Endothelial cell (in vitro differentiated cells): ENCODE measurements around the gene SMPDL3B. TPM values are rescaled to one million over a fixed set of nuclear protein-coding genes. Genes with fewer than 3 reads are reported as not detected.

Source experiments
- DNase-seq: peaks from one replicate; pipeline ENCODE4 v3.0.0; 2021; ENCODE audit warnings: low spot score
- H3K27ac Mint-ChIP-seq: one replicate; pipeline ENCODE4 v1.8.0; 2021; ENCODE audit warnings: mixed read lengths, inconsistent platforms; ENCODE audit not compliant: unreplicated experiment
- H3K27me3 Mint-ChIP-seq: one replicate; pipeline ENCODE4 v1.8.0; 2021; ENCODE audit warnings: mild to moderate bottlenecking, moderate library complexity, mixed read lengths, inconsistent platforms; ENCODE audit not compliant: unreplicated experiment
- H3K36me3 Mint-ChIP-seq: one replicate; pipeline ENCODE4 v1.8.0; 2021; ENCODE audit warnings: mild to moderate bottlenecking, low read depth, mixed read lengths, inconsistent platforms; ENCODE audit not compliant: unreplicated experiment
- H3K4me1 Mint-ChIP-seq: one replicate; pipeline ENCODE4 v1.8.0; 2021; ENCODE audit warnings: mild to moderate bottlenecking, mixed read lengths, inconsistent platforms; ENCODE audit not compliant: unreplicated experiment
- H3K4me3 Mint-ChIP-seq: one replicate; pipeline ENCODE4 v1.8.0; 2021; ENCODE audit warnings: mild to moderate bottlenecking, mixed read lengths, inconsistent platforms; ENCODE audit not compliant: unreplicated experiment
- H3K9me3 Mint-ChIP-seq: one replicate; pipeline ENCODE4 v1.8.0; 2021; ENCODE audit warnings: mixed read lengths, inconsistent platforms; ENCODE audit not compliant: unreplicated experiment
- total RNA-seq: library from RNA; stranded (reverse); fragmentation: NEBNext Ultra II Directional; extraction: Animal tissue kit (Norgen Biotek cat#: 25700); gene quantifications from one replicate; pipeline ENCODE4 v1.2.1, GENCODE V29; 2021; ENCODE audit not compliant: unreplicated experiment
- TF ChIP-seq, protein P1 (sequence below): fragments of 200-600 bp; sonication (generic); IDR thresholded peaks from one replicate; pipeline ENCODE4 v1.5.0; 2021; ENCODE audit warnings: antibody characterized with exemption; ENCODE audit not compliant: unreplicated experiment

SMPDL3B gene
- total RNA-seq, 1 donor from 2014 or later = 3.3 TPM

DNA sequence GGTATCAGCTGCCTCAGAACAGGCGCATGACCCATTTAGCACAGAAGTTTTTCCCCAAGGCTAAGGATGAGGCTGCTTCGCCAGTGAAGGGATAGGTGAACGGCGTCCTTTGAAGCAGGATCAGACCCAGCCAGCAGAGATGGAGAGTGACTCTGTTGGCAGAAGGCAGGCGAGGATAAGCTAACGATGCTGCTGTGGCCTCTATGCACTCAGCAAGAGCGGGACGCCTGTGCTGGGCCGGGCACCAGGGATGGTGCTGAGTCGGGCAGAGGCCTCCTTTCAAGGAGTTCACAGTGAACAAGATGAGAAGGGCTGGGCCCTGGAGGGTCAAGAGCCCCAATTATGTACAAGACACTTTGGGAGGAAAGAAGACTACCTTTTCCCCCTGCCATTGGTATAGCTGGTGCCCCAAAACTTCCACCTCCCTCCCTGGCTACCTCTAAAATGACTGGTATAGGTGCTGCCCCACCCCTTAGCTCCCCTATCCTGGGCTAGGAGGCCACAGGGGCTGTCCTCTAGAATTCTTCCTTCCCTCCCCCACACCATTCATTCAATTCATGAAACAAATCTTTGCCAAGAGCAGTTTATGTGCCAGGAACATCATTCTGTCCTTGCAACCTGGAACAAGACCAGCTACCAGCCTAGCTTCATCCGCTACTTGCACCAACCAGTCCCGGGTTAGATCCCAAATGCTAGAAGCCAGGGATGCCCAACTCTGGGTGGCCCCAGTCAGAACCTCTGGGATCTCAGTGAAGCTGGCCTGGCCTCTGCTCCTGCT, 32.5 kb downstream of the SMPDL3B start:
- peaks cover 2% of the 10 kb centered on the region for H3K27me3 Mint-ChIP-seq
- peaks cover 22% of the 10 kb centered on the region for H3K36me3 Mint-ChIP-seq
- H3K27ac Mint-ChIP-seq = no peak overlapping the region
- H3K4me3 Mint-ChIP-seq = peak overlapping the region; percentile 8
- no peaks in the 10 kb centered on the region for H3K9me3 Mint-ChIP-seq
- no peaks in the 10 kb centered on the region for H3K4me1 Mint-ChIP-seq
- DNase-seq = no peak
- TF ChIP-seq, protein P1, sequence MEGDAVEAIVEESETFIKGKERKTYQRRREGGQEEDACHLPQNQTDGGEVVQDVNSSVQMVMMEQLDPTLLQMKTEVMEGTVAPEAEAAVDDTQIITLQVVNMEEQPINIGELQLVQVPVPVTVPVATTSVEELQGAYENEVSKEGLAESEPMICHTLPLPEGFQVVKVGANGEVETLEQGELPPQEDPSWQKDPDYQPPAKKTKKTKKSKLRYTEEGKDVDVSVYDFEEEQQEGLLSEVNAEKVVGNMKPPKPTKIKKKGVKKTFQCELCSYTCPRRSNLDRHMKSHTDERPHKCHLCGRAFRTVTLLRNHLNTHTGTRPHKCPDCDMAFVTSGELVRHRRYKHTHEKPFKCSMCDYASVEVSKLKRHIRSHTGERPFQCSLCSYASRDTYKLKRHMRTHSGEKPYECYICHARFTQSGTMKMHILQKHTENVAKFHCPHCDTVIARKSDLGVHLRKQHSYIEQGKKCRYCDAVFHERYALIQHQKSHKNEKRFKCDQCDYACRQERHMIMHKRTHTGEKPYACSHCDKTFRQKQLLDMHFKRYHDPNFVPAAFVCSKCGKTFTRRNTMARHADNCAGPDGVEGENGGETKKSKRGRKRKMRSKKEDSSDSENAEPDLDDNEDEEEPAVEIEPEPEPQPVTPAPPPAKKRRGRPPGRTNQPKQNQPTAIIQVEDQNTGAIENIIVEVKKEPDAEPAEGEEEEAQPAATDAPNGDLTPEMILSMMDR = no peak

DNA sequence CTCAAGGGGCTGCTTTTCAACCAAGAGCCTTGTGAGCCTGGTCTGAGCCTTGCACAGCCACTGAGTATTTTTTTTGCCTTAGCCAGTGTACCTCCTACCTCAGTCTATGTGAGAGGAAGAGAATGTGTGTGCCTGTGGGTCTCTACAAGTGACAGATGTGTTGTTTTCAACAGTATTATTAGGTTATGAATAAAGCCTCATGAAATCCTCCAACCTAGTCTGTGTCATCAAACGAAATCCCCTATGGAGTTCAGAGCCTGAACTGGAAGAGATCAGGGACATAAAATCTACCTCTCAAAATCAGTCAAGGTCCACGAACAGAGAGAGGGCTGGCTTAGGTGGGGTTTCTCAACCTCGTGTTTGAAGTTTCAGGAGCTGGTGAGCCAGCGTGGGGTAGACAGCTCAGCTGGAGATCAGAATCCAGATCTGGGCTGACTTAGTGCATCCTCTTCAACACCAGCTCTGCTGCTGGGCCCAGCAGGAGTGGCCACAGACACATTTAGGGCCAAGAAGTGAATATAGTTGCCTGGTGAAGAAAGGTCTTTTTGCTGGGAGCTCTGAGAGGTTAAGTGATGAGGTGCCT, 33.2 kb downstream of the SMPDL3B start:
- DNase-seq = no peak
- peak overlapping the region; percentile 8 for H3K4me3 Mint-ChIP-seq
- peaks cover 2% of the 10 kb centered on the region for H3K27me3 Mint-ChIP-seq
- peaks cover 22% of the 10 kb centered on the region for H3K36me3 Mint-ChIP-seq
- no peaks in the 10 kb centered on the region for H3K4me1 Mint-ChIP-seq
- TF ChIP-seq, protein P1 = no peak
- no peaks in the 10 kb centered on the region for H3K9me3 Mint-ChIP-seq
- peak overlapping the region; percentile 49 for H3K27ac Mint-ChIP-seq

DNA sequence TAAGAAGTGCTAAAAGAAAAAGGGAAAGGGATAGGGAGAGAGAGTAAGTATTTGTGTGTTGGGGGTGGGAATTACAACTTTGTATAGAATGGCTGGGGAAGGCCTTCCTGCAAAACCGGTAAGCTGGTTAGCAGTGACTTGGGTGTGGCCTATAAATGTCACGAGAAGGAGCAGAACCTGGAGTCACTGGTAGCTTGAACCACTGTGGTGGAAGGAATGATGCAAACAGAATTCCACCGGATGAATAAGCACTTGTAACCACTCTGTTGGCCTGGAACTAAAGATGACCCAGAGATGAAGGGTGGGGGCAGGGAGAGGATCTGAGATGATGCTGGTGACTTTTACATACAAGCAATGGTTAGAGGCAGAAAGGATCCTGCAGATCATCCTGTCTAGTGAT, 33.9 kb downstream of the SMPDL3B start:
- Mint-ChIP-seq H3K9me3 (no peaks in the 10 kb centered on the region), H3K36me3 (peaks cover 22% of the 10 kb centered on the region), H3K27ac (no peak overlapping the region), H3K27me3 (peaks cover 2% of the 10 kb centered on the region), H3K4me1 (no peaks in the 10 kb centered on the region), H3K4me3 (no peak overlapping the region)
- TF ChIP-seq, protein P1 = no peak
- DNase-seq = no peak

DNA sequence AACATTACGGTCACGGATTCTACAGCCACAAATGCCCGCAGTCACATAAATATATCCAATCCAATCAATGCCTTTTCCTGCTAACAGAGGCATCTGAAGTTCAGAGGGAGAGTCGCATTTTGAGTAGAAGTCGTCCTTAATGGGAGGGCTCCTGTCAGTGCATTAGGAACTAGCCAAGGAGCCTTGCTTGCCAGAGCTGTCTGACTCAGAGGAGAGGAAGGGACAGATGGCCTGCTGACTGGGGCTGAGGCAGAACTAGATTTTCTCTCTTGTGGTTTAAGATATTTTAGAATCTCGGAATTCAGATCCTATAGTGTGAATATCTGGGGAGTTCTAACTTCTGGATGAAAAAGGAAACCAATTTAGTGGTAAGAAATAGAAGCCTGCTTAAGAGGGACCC, 35.6 kb downstream of the SMPDL3B start:
- TF ChIP-seq, protein P1 = no peak

DNA sequence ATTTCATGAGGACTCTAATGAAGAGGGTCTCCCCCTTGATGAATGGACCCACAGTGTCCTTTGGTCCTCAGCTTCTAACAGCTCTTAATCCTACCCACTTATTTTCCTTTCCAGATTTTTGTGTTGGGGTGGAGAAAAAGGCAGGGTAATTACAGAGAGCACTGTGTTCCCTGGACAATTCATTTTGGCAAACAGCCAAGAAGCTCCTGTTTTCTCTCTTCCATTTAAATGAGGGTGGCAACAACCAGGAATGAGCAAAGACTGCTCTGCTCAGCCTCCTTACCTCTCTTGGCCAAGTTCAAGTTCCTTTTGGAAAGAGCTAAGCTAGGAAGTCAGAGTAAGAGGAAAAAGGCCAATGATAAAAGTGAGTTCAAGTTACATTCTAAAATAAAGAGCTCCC, 36.9 kb downstream of the SMPDL3B start:
- H3K4me1 Mint-ChIP-seq = no peaks in the 10 kb centered on the region
- H3K27me3 Mint-ChIP-seq = no peaks in the 10 kb centered on the region
- no peak overlapping the region for H3K27ac Mint-ChIP-seq
- DNase-seq = no peak
- no peak overlapping the region for H3K4me3 Mint-ChIP-seq
- TF ChIP-seq, protein P1 = no peak
- H3K9me3 Mint-ChIP-seq = no peaks in the 10 kb centered on the region
- peaks cover 17% of the 10 kb centered on the region for H3K36me3 Mint-ChIP-seq

More for the DNA sequence above, 35.6 kb downstream of the SMPDL3B start:
- Mint-ChIP-seq H3K4me3 (no peak overlapping the region), H3K27me3 (no peaks in the 10 kb centered on the region), H3K4me1 (no peaks in the 10 kb centered on the region), H3K9me3 (no peaks in the 10 kb centered on the region), H3K27ac (no peak overlapping the region), H3K36me3 (peaks cover 21% of the 10 kb centered on the region)
- no peak for DNase-seq
